ENCODE measurements around the gene CDC45. TPM values are rescaled to one million over a fixed set of nuclear protein-coding genes. Genes with fewer than 3 reads are reported as not detected.
A peak's percentile ranks its signal among the peaks of the same experiment; 100 is the strongest.

CDC45 gene
- total and polyA plus RNA-seq, 5 experiments from 2014 or later = 0.69 to 2.7 (median 1.5) TPM; not detected in 1

- peaks cover 4 to 10% (median 8%) of the 10 kb centered on the region in 4 donors for H3K4me1 Mint-ChIP-seq
- no peak overlapping the region for H3K27ac Mint-ChIP-seq
- POLR2A ChIA-PET = no interaction called here
- DNase-seq (no peak), ATAC-seq (no peak)
- H3K36me3 Mint-ChIP-seq = no peaks in the 10 kb centered on the region
- no peaks in the 10 kb centered on the region for H3K27me3 Mint-ChIP-seq
- no peaks in the 10 kb centered on the region for H3K9me3 Mint-ChIP-seq
- H3K4me3 Mint-ChIP-seq = no peak overlapping the region
Measured at GRCh38 chr22:19492504-19493174, 12.9 kb downstream of the CDC45 start.

- Mint-ChIP-seq H3K36me3 (no peaks in the 10 kb centered on the region), H3K27me3 (no peaks in the 10 kb centered on the region), H3K27ac (no peak overlapping the region), H3K4me3 (no peak overlapping the region), H3K4me1 (peaks cover 6 to 10% (median 8%) of the 10 kb centered on the region in 4 donors), H3K9me3 (no peaks in the 10 kb centered on the region)
- DNase-seq (no peak), ATAC-seq (no peak)
- POLR2A ChIA-PET = interaction anchor here (0.6 kb wide), 1 partner anchor 46 kb away, joined by 3 read pairs; no protein-coding TSS in a partner anchor
Measured at GRCh38 chr22:19494001-19494560, 14.4 kb downstream of the CDC45 start.

- Mint-ChIP-seq H3K36me3 (no peaks in the 10 kb centered on the region), H3K9me3 (no peaks in the 10 kb centered on the region), H3K4me3 (no peak overlapping the region), H3K27ac (peak overlapping the region in 1 of 10 donors; percentile 30), H3K4me1 (peaks cover 6 to 8% (median 8%) of the 10 kb centered on the region in 4 donors), H3K27me3 (no peaks in the 10 kb centered on the region)
- POLR2A ChIA-PET = no interaction called here
- no peak for ATAC-seq
- no peak for DNase-seq
Measured at GRCh38 chr22:19494676-19495173, 15.0 kb downstream of the CDC45 start.

DNA sequence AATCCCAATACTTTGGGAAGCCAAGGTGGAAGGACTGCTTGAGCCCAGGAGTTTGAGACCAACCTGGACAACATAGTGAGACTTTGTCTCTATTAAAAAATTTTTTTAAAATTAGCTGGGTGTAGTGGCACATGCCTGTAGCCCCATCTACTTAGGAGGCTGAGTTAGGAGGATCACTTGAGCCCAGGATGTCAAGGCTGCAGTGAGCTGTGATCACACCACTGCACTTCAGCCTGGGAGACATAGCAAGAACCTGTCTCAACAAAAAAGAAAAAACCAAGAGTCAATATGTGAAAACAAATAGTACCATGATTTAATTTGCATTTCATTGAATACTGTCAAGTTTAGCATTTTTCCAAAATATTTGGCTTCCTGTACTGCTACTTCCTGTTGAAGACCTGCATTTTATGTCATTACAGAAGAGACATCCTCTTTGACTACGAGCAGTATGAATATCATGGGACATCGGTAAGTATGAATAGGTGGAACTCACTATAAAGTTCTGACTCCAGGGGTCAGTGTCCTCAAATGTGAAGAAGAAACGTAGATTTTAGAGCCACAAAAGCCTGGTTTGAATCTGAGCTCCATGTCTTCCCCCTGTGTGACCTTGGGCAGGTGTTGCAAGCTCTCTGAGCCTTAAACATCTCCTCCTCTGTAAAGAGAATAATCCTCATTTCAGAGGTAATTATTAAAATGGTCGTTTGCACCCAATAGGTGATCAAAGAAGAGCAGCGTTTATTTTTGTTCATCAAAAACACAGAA is 16.0 kb downstream of the CDC45 start:
- ATAC-seq (peak; percentile 50 to 61), DNase-seq (peak in 5 of 10 donors; percentile 9 to 59 (median 19))
- Mint-ChIP-seq H3K9me3 (no peaks in the 10 kb centered on the region), H3K36me3 (no peaks in the 10 kb centered on the region), H3K27me3 (no peaks in the 10 kb centered on the region), H3K27ac (peak overlapping the region in 7 of 10 donors; percentile 19 to 91 (median 82)), H3K4me1 (peaks cover 6 to 8% (median 8%) of the 10 kb centered on the region in 4 donors), H3K4me3 (no peak overlapping the region)
- POLR2A ChIA-PET = interaction anchor here (0.8 to 1.3 kb wide), 3 partner anchors 100 to 136 kb away, joined by 3 to 7 read pairs (median 6); no protein-coding TSS in a partner anchor

DNA sequence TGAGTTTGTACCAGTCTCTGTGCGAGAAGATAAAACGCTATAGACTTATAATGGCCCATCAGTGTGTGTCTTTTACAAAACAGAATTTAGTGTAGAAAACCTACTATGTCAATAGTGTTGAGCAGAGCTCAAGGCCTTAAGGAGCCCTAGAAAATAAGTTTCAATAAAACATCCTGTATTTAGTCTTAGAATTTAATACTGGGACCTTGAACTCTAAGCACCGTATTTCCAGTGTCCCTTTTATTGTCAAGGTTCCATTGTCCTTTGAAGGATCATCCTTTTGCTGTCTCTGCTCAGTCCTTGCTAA is 16.6 kb downstream of the CDC45 start:
- no peaks in the 10 kb centered on the region for H3K9me3 Mint-ChIP-seq
- peak overlapping the region in 6 of 10 donors; percentile 19 to 91 (median 84) for H3K27ac Mint-ChIP-seq
- POLR2A ChIA-PET = interaction anchor here (0.8 to 1.3 kb wide), 3 partner anchors 100 to 135 kb away, joined by 3 to 7 read pairs (median 6); no protein-coding TSS in a partner anchor
- ATAC-seq = no peak
- no peaks in the 10 kb centered on the region for H3K27me3 Mint-ChIP-seq
- no peak overlapping the region for H3K4me3 Mint-ChIP-seq
- peaks cover 6 to 8% (median 8%) of the 10 kb centered on the region in 4 donors for H3K4me1 Mint-ChIP-seq
- no peak for DNase-seq
- H3K36me3 Mint-ChIP-seq = no peaks in the 10 kb centered on the region

GRCh38 chr22:19497245-19497644 is 17.5 kb downstream of the CDC45 start:
- Mint-ChIP-seq H3K9me3 (no peaks in the 10 kb centered on the region), H3K27me3 (no peaks in the 10 kb centered on the region), H3K36me3 (no peaks in the 10 kb centered on the region), H3K27ac (peak overlapping the region in 2 of 10 donors; percentile 22 to 35), H3K4me1 (peaks cover 6 to 8% (median 8%) of the 10 kb centered on the region in 4 donors), H3K4me3 (no peak overlapping the region)
- POLR2A ChIA-PET = interaction anchor here (0.9 kb wide), 1 partner anchor 133 kb away, joined by 3 read pairs; no protein-coding TSS in a partner anchor
- no peak for ATAC-seq
- DNase-seq = no peak

DNA sequence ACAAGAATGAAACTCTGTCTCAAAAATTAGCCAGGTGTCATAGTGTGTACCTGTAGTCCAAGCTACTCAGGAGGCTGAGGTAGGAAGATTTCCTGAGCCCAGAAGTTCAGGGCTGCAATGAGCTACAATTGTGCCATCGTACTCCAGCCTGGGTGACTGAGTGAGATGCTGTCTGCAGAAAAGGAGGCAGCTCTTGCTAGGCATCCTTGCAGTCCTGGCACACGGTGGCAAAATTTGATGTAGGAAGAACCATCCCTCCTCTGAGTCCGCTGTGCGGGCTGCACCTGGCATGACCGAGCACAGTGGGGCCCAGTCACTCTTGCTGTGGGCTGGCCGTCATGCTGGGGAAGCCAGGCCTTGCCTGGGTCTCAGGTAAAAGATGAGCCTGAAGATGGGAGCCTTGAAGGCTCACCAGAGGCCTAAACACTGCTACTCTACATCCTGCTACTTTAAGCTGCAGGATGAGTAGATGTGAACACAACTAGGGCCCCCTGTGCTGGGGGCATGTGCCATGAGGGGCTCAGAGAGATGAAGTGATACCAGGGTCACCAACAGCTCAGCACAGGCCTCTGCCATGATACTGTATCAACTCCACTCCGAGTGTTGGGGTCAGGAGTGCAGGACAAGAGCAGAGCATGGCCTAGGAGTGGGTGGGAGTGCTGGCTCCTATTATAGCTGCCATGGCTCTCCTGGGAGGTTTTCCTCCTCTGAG is 18.6 kb downstream of the CDC45 start:
- Mint-ChIP-seq H3K36me3 (no peaks in the 10 kb centered on the region), H3K4me1 (peaks cover 6 to 8% (median 8%) of the 10 kb centered on the region in 4 donors), H3K4me3 (no peak overlapping the region), H3K9me3 (no peaks in the 10 kb centered on the region), H3K27ac (peak overlapping the region in 2 of 10 donors; percentile 10 to 21), H3K27me3 (no peaks in the 10 kb centered on the region)
- DNase-seq = no peak
- ATAC-seq = no peak
- POLR2A ChIA-PET = no interaction called here

DNA sequence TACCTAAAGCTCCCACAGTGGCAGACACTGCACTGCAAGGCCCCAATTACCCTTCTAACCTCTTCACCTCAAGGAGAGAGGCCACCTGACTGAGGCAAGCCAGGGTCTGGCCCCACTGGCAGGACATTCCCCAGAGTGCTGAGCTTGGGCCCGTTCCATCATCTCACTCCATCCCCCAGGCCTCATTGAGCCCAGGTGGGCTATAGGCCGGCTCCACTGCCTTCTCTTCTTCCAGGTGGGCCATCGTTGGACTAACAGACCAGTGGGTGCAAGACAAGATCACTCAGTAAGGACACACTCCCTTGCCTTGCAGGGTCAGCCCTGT is 19.1 kb downstream of the CDC45 start:
- DNase-seq (no peak), ATAC-seq (no peak)
- Mint-ChIP-seq H3K9me3 (no peaks in the 10 kb centered on the region), H3K4me1 (peaks cover 6 to 8% (median 8%) of the 10 kb centered on the region in 4 donors), H3K27me3 (no peaks in the 10 kb centered on the region), H3K27ac (no peak overlapping the region), H3K36me3 (no peaks in the 10 kb centered on the region), H3K4me3 (no peak overlapping the region)
- POLR2A ChIA-PET = no interaction called here

DNA sequence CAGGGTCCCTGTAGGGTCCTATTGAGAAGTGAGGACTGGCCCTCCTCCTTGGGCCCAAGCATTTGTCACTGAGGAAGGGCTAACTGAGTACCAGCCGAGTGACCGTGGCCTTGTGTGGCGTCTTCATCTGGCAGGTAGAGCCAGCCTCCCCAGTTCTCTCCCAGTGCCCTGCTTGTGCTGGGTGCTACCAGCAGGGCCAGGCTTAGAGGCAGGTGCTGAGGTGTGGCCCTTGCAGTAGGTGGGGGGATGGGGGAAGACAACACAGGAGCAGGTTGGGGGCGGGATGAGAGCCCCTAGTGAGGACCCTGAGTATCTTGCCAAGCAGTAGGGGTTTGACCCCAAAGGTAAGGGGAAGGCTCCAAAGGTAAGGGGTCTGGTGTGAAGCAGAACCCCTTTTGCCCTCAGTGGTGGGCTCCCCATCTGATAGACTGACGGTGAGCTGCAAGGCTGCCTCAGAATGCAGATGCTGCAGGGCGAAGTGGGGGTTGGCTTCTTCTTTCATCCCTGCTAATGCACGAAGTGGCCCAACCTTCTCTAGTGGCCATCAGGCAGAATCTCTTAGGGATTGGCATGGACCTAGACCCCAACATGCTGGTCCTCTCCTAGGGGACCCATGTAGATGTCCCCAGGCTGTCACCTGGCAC is 19.6 kb downstream of the CDC45 start:
- DNase-seq (no peak), ATAC-seq (no peak)
- Mint-ChIP-seq H3K27me3 (no peaks in the 10 kb centered on the region), H3K4me1 (peaks cover 6 to 10% (median 8%) of the 10 kb centered on the region in 4 donors), H3K27ac (no peak overlapping the region), H3K4me3 (no peak overlapping the region), H3K9me3 (no peaks in the 10 kb centered on the region), H3K36me3 (no peaks in the 10 kb centered on the region)
- POLR2A ChIA-PET = no interaction called here

DNA sequence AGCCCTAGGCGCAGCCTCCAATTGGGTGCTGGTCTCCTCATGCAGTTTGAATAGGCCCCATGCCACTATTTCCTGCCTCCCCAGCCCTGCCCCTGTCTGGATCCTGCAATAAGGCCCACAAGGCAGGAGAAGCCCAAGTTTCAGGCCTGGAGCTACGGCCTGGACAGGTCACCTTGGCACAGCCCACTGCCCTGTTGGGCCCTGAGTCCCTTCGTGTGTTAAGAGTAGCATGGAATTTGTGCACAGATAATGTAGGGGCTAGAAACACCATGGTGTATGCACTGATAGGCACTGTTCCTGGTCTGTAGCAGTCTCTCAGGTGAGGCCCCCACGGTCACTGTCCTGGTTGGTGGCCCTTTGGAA is 20.1 kb downstream of the CDC45 start:
- Mint-ChIP-seq H3K27ac (no peak overlapping the region), H3K4me1 (peaks cover 7 to 13% (median 9%) of the 10 kb centered on the region in 4 donors), H3K9me3 (no peaks in the 10 kb centered on the region), H3K4me3 (no peak overlapping the region), H3K36me3 (no peaks in the 10 kb centered on the region), H3K27me3 (no peaks in the 10 kb centered on the region)
- no peak for DNase-seq
- no peak for ATAC-seq
- POLR2A ChIA-PET = no interaction called here

GRCh38 chr22:19501897-19502447 is 22.3 kb downstream of the CDC45 start:
- Mint-ChIP-seq H3K4me3 (no peak overlapping the region), H3K9me3 (no peaks in the 10 kb centered on the region), H3K36me3 (no peaks in the 10 kb centered on the region), H3K27ac (peak overlapping the region in 1 of 10 donors; percentile 7), H3K27me3 (no peaks in the 10 kb centered on the region), H3K4me1 (peaks cover 14 to 23% (median 15%) of the 10 kb centered on the region in 4 donors)
- POLR2A ChIA-PET = no interaction called here
- ATAC-seq = no peak
- no peak for DNase-seq

- Mint-ChIP-seq H3K36me3 (no peaks in the 10 kb centered on the region), H3K4me1 (peaks cover 14 to 23% (median 15%) of the 10 kb centered on the region in 4 donors), H3K9me3 (no peaks in the 10 kb centered on the region), H3K4me3 (no peak overlapping the region), H3K27ac (peak overlapping the region in 3 of 10 donors; percentile 5 to 11 (median 5)), H3K27me3 (no peaks in the 10 kb centered on the region)
- DNase-seq (no peak), ATAC-seq (no peak)
- POLR2A ChIA-PET = no interaction called here
Measured at GRCh38 chr22:19503367-19503766, 23.6 kb downstream of the CDC45 start.
